H1 (cell line): ENCODE data around the gene RAB36.

ENCODE experiments used
- CHD1 ChIP-seq: IDR thresholded peaks from 2 replicates; pipeline ENCODE4 v1.6.1; 2012; ENCODE audit warnings: low read depth, low read length, improper control_type of control experiment
- CHD2 ChIP-seq: IDR thresholded peaks from 2 replicates; pipeline ENCODE4 v1.6.1; 2012; ENCODE audit warnings: low read length, improper control_type of control experiment
- EZH2 ChIP-seq: fragments of 200-600 bp; sonication (generic); IDR thresholded peaks from 2 replicates; pipeline ENCODE4 v1.7.1; 2012; ENCODE audit warnings: low read depth, mild to moderate bottlenecking, moderate library complexity, low read length, inconsistent platforms; ENCODE audit not compliant: severe bottlenecking
- JUND ChIP-seq: IDR thresholded peaks from 2 replicates; pipeline ENCODE4 v1.6.1; 2011; ENCODE audit warnings: mild to moderate bottlenecking, improper control_type of control experiment, low read length
- POLR2A ChIP-seq, 2 experiments: IDR thresholded peaks; 1 replicate in 1 of 2; 2 replicates in 1 of 2; pipeline ENCODE4 v1.6.1; 2011; ENCODE audit warnings: low read depth in 2 of 2, low read length in 2 of 2, mild to moderate bottlenecking in 2 of 2; ENCODE audit errors: control extremely low read depth in 1 of 2
- RBBP5 ChIP-seq: IDR thresholded peaks from 2 replicates; pipeline ENCODE4 v1.7.1; 2012; ENCODE audit warnings: low read depth, mild to moderate bottlenecking, inconsistent platforms, low read length, moderate library complexity, borderline replicate concordance
- SRF ChIP-seq: IDR thresholded peaks from 2 replicates; pipeline ENCODE4 v1.6.1; 2011; ENCODE audit warnings: mild to moderate bottlenecking, low read depth, low read length, moderate library complexity
- TF ChIP-seq, protein P1 (sequence below), 3 experiments: IDR thresholded peaks; 1 replicate in 2 of 3; 2 replicates in 1 of 3; pipeline versions ENCODE4 v1.5.1 to v1.6.1; 2011; ENCODE audit warnings: low read length in 3 of 3, mild to moderate bottlenecking in 3 of 3, inconsistent platforms in 2 of 3, low read depth in 1 of 3, moderate library complexity in 1 of 3; ENCODE audit not compliant: insufficient read depth in 1 of 3; ENCODE audit errors: control extremely low read depth in 1 of 3
- TF ChIP-seq, protein P2 (sequence below): IDR thresholded peaks from 2 replicates; pipeline ENCODE4 v1.6.1; 2012; ENCODE audit warnings: inconsistent platforms
- TF ChIP-seq, protein P3 (sequence below): IDR thresholded peaks from 2 replicates; pipeline ENCODE4 v1.6.1; 2011; ENCODE audit warnings: low read length, improper control_type of control experiment

DNA sequence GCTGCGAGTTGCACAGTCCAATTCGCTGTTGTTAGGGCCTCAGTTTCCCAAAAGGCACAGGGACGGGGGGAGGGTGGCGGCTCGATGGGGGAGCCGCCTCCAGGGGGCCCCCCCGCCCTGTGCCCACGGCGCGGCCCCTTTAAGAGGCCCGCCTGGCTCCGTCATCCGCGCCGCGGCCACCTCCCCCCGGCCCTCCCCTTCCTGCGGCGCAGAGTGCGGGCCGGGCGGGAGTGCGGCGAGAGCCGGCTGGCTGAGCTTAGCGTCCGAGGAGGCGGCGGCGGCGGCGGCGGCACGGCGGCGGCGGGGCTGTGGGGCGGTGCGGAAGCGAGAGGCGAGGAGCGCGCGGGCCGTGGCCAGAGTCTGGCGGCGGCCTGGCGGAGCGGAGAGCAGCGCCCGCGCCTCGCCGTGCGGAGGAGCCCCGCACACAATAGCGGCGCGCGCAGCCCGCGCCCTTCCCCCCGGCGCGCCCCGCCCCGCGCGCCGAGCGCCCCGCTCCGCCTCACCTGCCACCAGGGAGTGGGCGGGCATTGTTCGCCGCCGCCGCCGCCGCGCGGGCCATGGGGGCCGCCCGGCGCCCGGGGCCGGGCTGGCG is 35.1 kb downstream of the RAB36 start, which contains the start of gene BCR:
- TF ChIP-seq JUND (no peak), CHD2 (no peak), POLR2A (IDR thresholded peaks at IDR 0.05; ENCODE audit: control extremely low read depth in 1 of 2, low read depth in 2 of 2, low read length in 2 of 2) (no peak), SRF (no peak), EZH2 (no peak), RBBP5 (no peak), CHD1 (no peak)
- TF ChIP-seq, protein P1, sequence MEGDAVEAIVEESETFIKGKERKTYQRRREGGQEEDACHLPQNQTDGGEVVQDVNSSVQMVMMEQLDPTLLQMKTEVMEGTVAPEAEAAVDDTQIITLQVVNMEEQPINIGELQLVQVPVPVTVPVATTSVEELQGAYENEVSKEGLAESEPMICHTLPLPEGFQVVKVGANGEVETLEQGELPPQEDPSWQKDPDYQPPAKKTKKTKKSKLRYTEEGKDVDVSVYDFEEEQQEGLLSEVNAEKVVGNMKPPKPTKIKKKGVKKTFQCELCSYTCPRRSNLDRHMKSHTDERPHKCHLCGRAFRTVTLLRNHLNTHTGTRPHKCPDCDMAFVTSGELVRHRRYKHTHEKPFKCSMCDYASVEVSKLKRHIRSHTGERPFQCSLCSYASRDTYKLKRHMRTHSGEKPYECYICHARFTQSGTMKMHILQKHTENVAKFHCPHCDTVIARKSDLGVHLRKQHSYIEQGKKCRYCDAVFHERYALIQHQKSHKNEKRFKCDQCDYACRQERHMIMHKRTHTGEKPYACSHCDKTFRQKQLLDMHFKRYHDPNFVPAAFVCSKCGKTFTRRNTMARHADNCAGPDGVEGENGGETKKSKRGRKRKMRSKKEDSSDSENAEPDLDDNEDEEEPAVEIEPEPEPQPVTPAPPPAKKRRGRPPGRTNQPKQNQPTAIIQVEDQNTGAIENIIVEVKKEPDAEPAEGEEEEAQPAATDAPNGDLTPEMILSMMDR (IDR thresholded peaks at IDR 0.05; ENCODE audit: control extremely low read depth in 1 of 3, insufficient read depth in 1 of 3, low read depth in 1 of 3, low read length in 3 of 3) = no peak
- TF ChIP-seq, protein P2, sequence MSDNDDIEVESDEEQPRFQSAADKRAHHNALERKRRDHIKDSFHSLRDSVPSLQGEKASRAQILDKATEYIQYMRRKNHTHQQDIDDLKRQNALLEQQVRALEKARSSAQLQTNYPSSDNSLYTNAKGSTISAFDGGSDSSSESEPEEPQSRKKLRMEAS = no peak
- TF ChIP-seq, protein P3, sequence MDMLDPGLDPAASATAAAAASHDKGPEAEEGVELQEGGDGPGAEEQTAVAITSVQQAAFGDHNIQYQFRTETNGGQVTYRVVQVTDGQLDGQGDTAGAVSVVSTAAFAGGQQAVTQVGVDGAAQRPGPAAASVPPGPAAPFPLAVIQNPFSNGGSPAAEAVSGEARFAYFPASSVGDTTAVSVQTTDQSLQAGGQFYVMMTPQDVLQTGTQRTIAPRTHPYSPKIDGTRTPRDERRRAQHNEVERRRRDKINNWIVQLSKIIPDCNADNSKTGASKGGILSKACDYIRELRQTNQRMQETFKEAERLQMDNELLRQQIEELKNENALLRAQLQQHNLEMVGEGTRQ = no peak
